ENCODE data around the gene SEPTIN6. TPM values are rescaled to one million over a fixed set of nuclear protein-coding genes. Genes with fewer than 3 reads are reported as not detected.

SEPTIN6 gene
- total RNA-seq, 1 donor from 2014 or later: 24.7 TPM

DNA sequence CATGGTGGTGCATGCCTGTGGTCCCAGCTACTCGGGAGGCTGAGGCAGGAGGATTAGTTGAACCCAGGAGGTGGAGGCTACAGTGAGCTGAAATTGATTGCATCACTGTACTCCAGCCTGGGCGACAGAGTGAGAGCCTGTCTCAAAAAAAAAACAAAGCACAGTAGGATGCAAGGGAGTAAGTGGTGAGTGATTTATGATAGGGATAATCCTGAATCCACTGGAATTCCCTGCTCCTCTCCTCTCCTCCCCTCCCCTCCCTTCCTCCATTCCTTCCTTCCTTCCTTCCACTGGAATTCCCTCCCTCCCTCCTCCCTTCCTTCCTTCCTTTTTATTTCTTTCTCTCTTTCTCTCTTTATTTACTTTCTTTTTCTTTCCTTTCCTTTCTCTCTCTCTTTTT lies 45.9 kb downstream of the SEPTIN6 start:
- no peak overlapping the region for H3K27ac ChIP-seq (ENCODE audit: low read depth, low read length)
- no peaks in the 10 kb centered on the region for H3K4me1 ChIP-seq (ENCODE audit: insufficient read depth, low read length)
- Mint-ChIP-seq H3K9me3 (ENCODE audit: unreplicated experiment) (no peaks in the 10 kb centered on the region), H3K36me3 (ENCODE audit: low read depth, unreplicated experiment) (no peaks in the 10 kb centered on the region), H3K4me3 (ENCODE audit: unreplicated experiment) (no peak overlapping the region), H3K27me3 (ENCODE audit: low read depth, unreplicated experiment) (no peaks in the 10 kb centered on the region), H3K27ac (ENCODE audit: unreplicated experiment) (no peak overlapping the region), H3K4me1 (ENCODE audit: low read depth, unreplicated experiment) (no peaks in the 10 kb centered on the region)
- H4K20me1 ChIP-seq (ENCODE audit: insufficient read depth, low read length): no peaks in the 10 kb centered on the region
- H3K36me3 ChIP-seq (ENCODE audit: insufficient read depth, low read length): no peaks in the 10 kb centered on the region
- no peak overlapping the region for H3K9ac ChIP-seq (ENCODE audit: low read length)
- no peaks in the 10 kb centered on the region for H3K79me2 ChIP-seq (ENCODE audit: insufficient read depth, low read length)
- TF ChIP-seq CTCF (IDR thresholded peaks at IDR 0.05; ENCODE audit: insufficient read depth, low read depth, low read length) (no peak), EZH2 (IDR thresholded peaks at IDR 0.05; ENCODE audit: insufficient read depth, low read length) (no peak)
- no peak overlapping the region for H2AFZ ChIP-seq (ENCODE audit: low read depth, low read length)
- no peak for FAIRE-seq
- DNase-seq (ENCODE audit: low read depth): no peak
- H3K9me3 ChIP-seq (ENCODE audit: insufficient read depth, low read depth, low read length): no peaks in the 10 kb centered on the region
- H3K27me3 ChIP-seq (ENCODE audit: insufficient read depth, low read length): no peaks in the 10 kb centered on the region
- H3K4me2 ChIP-seq (ENCODE audit: low read length): no peak overlapping the region
- H3K4me3 ChIP-seq (ENCODE audit: insufficient read depth, low read depth, low read length): no peak overlapping the region

- H3K4me1 ChIP-seq (ENCODE audit: insufficient read depth, low read length): no peaks in the 10 kb centered on the region
- no peaks in the 10 kb centered on the region for H3K9me3 Mint-ChIP-seq (ENCODE audit: unreplicated experiment)
- no peak overlapping the region for H3K27ac Mint-ChIP-seq (ENCODE audit: unreplicated experiment)
- TF ChIP-seq EZH2 (IDR thresholded peaks at IDR 0.05; ENCODE audit: insufficient read depth, low read length): no peak
- TF ChIP-seq CTCF (IDR thresholded peaks at IDR 0.05; ENCODE audit: insufficient read depth, low read depth, low read length): no peak
- H3K4me2 ChIP-seq (ENCODE audit: low read length): no peak overlapping the region
- H2AFZ ChIP-seq (ENCODE audit: low read depth, low read length): no peak overlapping the region
- H3K4me1 Mint-ChIP-seq (ENCODE audit: low read depth, unreplicated experiment): no peaks in the 10 kb centered on the region
- no peaks in the 10 kb centered on the region for H3K36me3 ChIP-seq (ENCODE audit: insufficient read depth, low read length)
- no peaks in the 10 kb centered on the region for H3K36me3 Mint-ChIP-seq (ENCODE audit: low read depth, unreplicated experiment)
- H3K27ac ChIP-seq (ENCODE audit: low read depth, low read length): no peak overlapping the region
- H3K9me3 ChIP-seq (ENCODE audit: insufficient read depth, low read depth, low read length): no peaks in the 10 kb centered on the region
- no peaks in the 10 kb centered on the region for H3K79me2 ChIP-seq (ENCODE audit: insufficient read depth, low read length)
- no peaks in the 10 kb centered on the region for H4K20me1 ChIP-seq (ENCODE audit: insufficient read depth, low read length)
- FAIRE-seq (no peak), DNase-seq (ENCODE audit: low read depth) (no peak)
- H3K9ac ChIP-seq (ENCODE audit: low read length): no peak overlapping the region
- no peaks in the 10 kb centered on the region for H3K27me3 Mint-ChIP-seq (ENCODE audit: low read depth, unreplicated experiment)
- no peaks in the 10 kb centered on the region for H3K27me3 ChIP-seq (ENCODE audit: insufficient read depth, low read length)
- no peak overlapping the region for H3K4me3 Mint-ChIP-seq (ENCODE audit: unreplicated experiment)
- no peak overlapping the region for H3K4me3 ChIP-seq (ENCODE audit: insufficient read depth, low read depth, low read length)
Measured at GRCh38 chrX:119646515-119646914, 46.5 kb downstream of the SEPTIN6 start.

- FAIRE-seq: no peak
Measured at GRCh38 chrX:119643696-119644095, 49.3 kb downstream of the SEPTIN6 start.

More at GRCh38 chrX:119643696-119644095, 49.3 kb downstream of the SEPTIN6 start:
- H3K4me2 ChIP-seq (ENCODE audit: low read length): no peak overlapping the region
- no peak overlapping the region for H3K4me3 Mint-ChIP-seq (ENCODE audit: unreplicated experiment)
- no peak overlapping the region for H3K27ac ChIP-seq (ENCODE audit: low read depth, low read length)
- H3K9me3 ChIP-seq (ENCODE audit: insufficient read depth, low read depth, low read length): no peaks in the 10 kb centered on the region
- H3K9me3 Mint-ChIP-seq (ENCODE audit: unreplicated experiment): no peaks in the 10 kb centered on the region
- H4K20me1 ChIP-seq (ENCODE audit: insufficient read depth, low read length): no peaks in the 10 kb centered on the region
- H3K4me3 ChIP-seq (ENCODE audit: insufficient read depth, low read depth, low read length): no peak overlapping the region
- no peaks in the 10 kb centered on the region for H3K4me1 Mint-ChIP-seq (ENCODE audit: low read depth, unreplicated experiment)
- no peaks in the 10 kb centered on the region for H3K27me3 ChIP-seq (ENCODE audit: insufficient read depth, low read length)
- no peaks in the 10 kb centered on the region for H3K4me1 ChIP-seq (ENCODE audit: insufficient read depth, low read length)
- no peaks in the 10 kb centered on the region for H3K27me3 Mint-ChIP-seq (ENCODE audit: low read depth, unreplicated experiment)
- DNase-seq (ENCODE audit: low read depth): no peak
- H3K27ac Mint-ChIP-seq (ENCODE audit: unreplicated experiment): no peak overlapping the region
- no peaks in the 10 kb centered on the region for H3K79me2 ChIP-seq (ENCODE audit: insufficient read depth, low read length)
- H3K36me3 ChIP-seq (ENCODE audit: insufficient read depth, low read length): no peaks in the 10 kb centered on the region
- H3K9ac ChIP-seq (ENCODE audit: low read length): no peak overlapping the region
- H3K36me3 Mint-ChIP-seq (ENCODE audit: low read depth, unreplicated experiment): no peaks in the 10 kb centered on the region
- no peak overlapping the region for H2AFZ ChIP-seq (ENCODE audit: low read depth, low read length)
- TF ChIP-seq EZH2 (IDR thresholded peaks at IDR 0.05; ENCODE audit: insufficient read depth, low read length) (no peak), CTCF (IDR thresholded peaks at IDR 0.05; ENCODE audit: insufficient read depth, low read depth, low read length) (no peak)

Small RNAs within 50 kb of the gene (microRNA-seq; reads per million reads assigned to microRNA genes)
- gene MIR766: 200 reads per million, percentile 71 among the genes with 10 or more reads in this experiment

Other genes starting within 250 kb of the SEPTIN6 start
- gene SLC25A5, start 224.7 kb downstream of the SEPTIN6 start, total RNA-seq: 171 and 176 TPM in 2 replicates
- 19.2 and 22.1 TPM in 2 replicates for gene STEEP1, start 127.8 kb downstream of the SEPTIN6 start, total RNA-seq
- 75.9 and 78.9 TPM in 2 replicates for gene UBE2A, start 118.6 kb downstream of the SEPTIN6 start, total RNA-seq
- 10.8 and 11.6 TPM in 2 replicates for gene NKRF, start 86.7 kb downstream of the SEPTIN6 start, total RNA-seq
- gene SOWAHD, start 65.4 kb upstream of the SEPTIN6 start, total RNA-seq: 0.54 TPM in 1 of 2 replicates, not detected in the other
- gene RPL39, start 98.5 kb upstream of the SEPTIN6 start, total RNA-seq: 1,404 and 1,492 TPM in 2 replicates
- gene UPF3B, start 159.8 kb upstream of the SEPTIN6 start, total RNA-seq: 7.0 and 8.8 TPM in 2 replicates
- gene RNF113A, start 178.6 kb upstream of the SEPTIN6 start, total RNA-seq: 16.3 and 17.8 TPM in 2 replicates
- gene NDUFA1, start 178.7 kb upstream of the SEPTIN6 start, total RNA-seq: 105 and 109 TPM in 2 replicates
- gene AKAP14, start 202.7 kb upstream of the SEPTIN6 start, total RNA-seq: not detected in 2 replicates

Data from astrocyte (in vitro differentiated cells and primary cell).